HG03175 (cell line): ENCODE data around the gene SDK1.
"Not testable (repeated sequence)": the region's sequence is repeated elsewhere in the genome, so short reads cannot be mapped to it uniquely, and the experiment has no call there.

ENCODE experiments used
- ATAC-seq: cut with Tn5 transposase; IDR thresholded peaks from one replicate; pipeline ENCODE4 v1.9.1; 2021; ENCODE audit warnings: mild to moderate bottlenecking, moderate library complexity; ENCODE audit not compliant: unreplicated experiment

SDK1 gene

GRCh38 chr7:4245135-4245865, 944.2 kb downstream of the SDK1 start:
- no peak for ATAC-seq

GRCh38 chr7:4245866-4246470, 944.9 kb downstream of the SDK1 start:
- ATAC-seq: no peak

GRCh38 chr7:4246536-4246935, 945.5 kb downstream of the SDK1 start:
- no peak for ATAC-seq

GRCh38 chr7:4247106-4247876, 946.2 kb downstream of the SDK1 start:
- no peak for ATAC-seq

GRCh38 chr7:4248295-4248694, 947.2 kb downstream of the SDK1 start:
- no peak for ATAC-seq

- ATAC-seq: no peak
These were observed 948.2 kb downstream of the SDK1 start for GRCh38 chr7:4249241-4249640.

GRCh38 chr7:4255336-4255735, 954.3 kb downstream of the SDK1 start:
- no peak for ATAC-seq

- no peak for ATAC-seq
These were observed 955.2 kb downstream of the SDK1 start for GRCh38 chr7:4256286-4256685.

- no peak for ATAC-seq
These were observed 956.4 kb downstream of the SDK1 start for GRCh38 chr7:4257146-4258111.

- not testable (repeated sequence) for ATAC-seq
These were observed 959.1 kb downstream of the SDK1 start for GRCh38 chr7:4260116-4260515.

GRCh38 chr7:4260867-4261600, 960.0 kb downstream of the SDK1 start:
- ATAC-seq: no peak

- ATAC-seq: no peak
These were observed 960.5 kb downstream of the SDK1 start for GRCh38 chr7:4261601-4261960.

- ATAC-seq: not testable (repeated sequence)
These were observed 963.2 kb downstream of the SDK1 start for GRCh38 chr7:4264206-4264605.

- no peak for ATAC-seq
These were observed 964.0 kb downstream of the SDK1 start for GRCh38 chr7:4265066-4265465.

- no peak for ATAC-seq
These were observed 964.6 kb downstream of the SDK1 start for GRCh38 chr7:4265676-4266075.

- no peak for ATAC-seq
These were observed 965.4 kb downstream of the SDK1 start for GRCh38 chr7:4266270-4267040.

- ATAC-seq: no peak
These were observed 966.4 kb downstream of the SDK1 start for GRCh38 chr7:4267341-4268039.

- ATAC-seq: no peak
These were observed 967.3 kb downstream of the SDK1 start for GRCh38 chr7:4268040-4268965.
